ENCODE data around the gene PUS3.

DNA sequence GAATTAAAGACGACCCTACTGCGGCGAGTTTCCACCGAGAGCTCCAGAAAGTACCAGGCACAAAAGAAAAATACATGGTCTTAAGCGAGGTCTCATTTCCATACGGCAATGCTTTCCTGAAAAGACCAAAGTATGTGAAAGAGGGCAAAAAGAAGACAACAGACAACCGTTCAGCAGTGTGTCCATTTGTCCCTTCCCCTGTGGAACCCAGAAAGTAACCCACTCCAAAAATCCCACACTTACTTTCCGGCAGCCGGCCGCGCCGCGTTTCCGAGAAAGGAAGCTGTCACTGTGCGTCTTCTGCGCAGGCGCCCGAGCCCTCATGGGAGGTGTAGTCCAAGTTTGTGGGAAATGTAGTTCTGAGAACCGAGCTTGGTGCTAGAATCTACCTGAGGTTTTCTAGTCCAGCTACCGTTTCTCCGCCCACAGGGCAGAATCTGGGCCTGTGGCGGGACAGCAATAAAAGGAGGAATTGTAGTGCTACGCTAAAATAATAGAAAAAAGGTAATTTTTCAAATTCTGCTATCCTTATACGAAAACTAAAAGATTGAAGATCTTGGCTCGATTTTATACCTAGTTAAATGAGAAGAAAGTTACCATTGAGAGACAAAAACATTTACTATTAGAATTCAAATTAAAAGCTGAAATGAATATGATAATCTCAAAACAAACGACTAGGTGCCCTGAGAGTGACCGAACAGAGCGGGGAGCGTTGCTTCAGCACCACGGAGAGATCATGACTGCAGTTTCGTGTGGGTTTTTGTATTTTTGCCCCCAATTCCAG lies at the start of gene PUS3:
- TF ChIP-seq, protein P1, sequence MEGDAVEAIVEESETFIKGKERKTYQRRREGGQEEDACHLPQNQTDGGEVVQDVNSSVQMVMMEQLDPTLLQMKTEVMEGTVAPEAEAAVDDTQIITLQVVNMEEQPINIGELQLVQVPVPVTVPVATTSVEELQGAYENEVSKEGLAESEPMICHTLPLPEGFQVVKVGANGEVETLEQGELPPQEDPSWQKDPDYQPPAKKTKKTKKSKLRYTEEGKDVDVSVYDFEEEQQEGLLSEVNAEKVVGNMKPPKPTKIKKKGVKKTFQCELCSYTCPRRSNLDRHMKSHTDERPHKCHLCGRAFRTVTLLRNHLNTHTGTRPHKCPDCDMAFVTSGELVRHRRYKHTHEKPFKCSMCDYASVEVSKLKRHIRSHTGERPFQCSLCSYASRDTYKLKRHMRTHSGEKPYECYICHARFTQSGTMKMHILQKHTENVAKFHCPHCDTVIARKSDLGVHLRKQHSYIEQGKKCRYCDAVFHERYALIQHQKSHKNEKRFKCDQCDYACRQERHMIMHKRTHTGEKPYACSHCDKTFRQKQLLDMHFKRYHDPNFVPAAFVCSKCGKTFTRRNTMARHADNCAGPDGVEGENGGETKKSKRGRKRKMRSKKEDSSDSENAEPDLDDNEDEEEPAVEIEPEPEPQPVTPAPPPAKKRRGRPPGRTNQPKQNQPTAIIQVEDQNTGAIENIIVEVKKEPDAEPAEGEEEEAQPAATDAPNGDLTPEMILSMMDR (IDR thresholded peaks at IDR 0.05): no peak
- peak in 1 of 2 donors; percentile 56 for TF ChIP-seq POLR2A (IDR thresholded peaks at IDR 0.05)

All from thyroid gland (tissue), 4 donors.